Colonic mucosa (tissue), 4 donors: ENCODE results near the gene ACAD8. TPM values are rescaled to one million over a fixed set of nuclear protein-coding genes. Genes with fewer than 3 reads are reported as not detected.

ENCODE experiments used
- DNase-seq: peaks from one replicate; pipeline ENCODE4 v3.0.0-alpha.2; 2020
- H3K27ac ChIP-seq: fragments of 200-600 bp; one replicate; pipeline ENCODE4 v1.8.0; 2021
- H3K27me3 ChIP-seq: fragments of 200-600 bp; one replicate; pipeline ENCODE4 v1.8.0; 2021
- H3K36me3 ChIP-seq: fragments of 200-600 bp; one replicate; pipeline ENCODE4 v1.8.0; 2021
- H3K4me1 ChIP-seq: fragments of 200-600 bp; one replicate; pipeline ENCODE4 v1.8.0; 2021; ENCODE audit warnings: mild to moderate bottlenecking
- H3K4me3 ChIP-seq: fragments of 200-600 bp; one replicate; pipeline ENCODE4 v1.8.0; 2021
- H3K9ac ChIP-seq, 2 donors: one replicate each; pipeline ENCODE4 v1.7.0; 2013; ENCODE audit warnings: control low read depth in 2 of 2, low read depth in 2 of 2, low read length in 2 of 2
- H3K9me3 ChIP-seq: fragments of 200-600 bp; one replicate; pipeline ENCODE4 v1.8.0; 2021
- intact Hi-C: fragments of 100-400 bp; cut with DNase I; formaldehyde crosslinking; loops from one replicate; pipeline ENCODE4 v1.14.1; 2022
- total RNA-seq, 2 donors: library from RNA; stranded (reverse); fragmentation: NEBNext Ultra II Directional in 1 of 2; extraction: Animal tissue kit (Norgen Biotek cat#: 25700) in 1 of 2; gene quantifications; one replicate each; pipeline ENCODE4 v1.2.1, GENCODE V29; 2021
- TF ChIP-seq, protein P1 (sequence below): fragments of 200-600 bp; IDR thresholded peaks from one replicate; pipeline ENCODE4 v1.8.0; 2022; ENCODE audit warnings: antibody characterized with exemption, mild to moderate bottlenecking
- donor health status: healthy.
- donor health status: DM: no; HTN: no; CAD: no.
- donor health status: DM: no; HTN: no; CAD: no.

Gene ACAD8
- total RNA-seq, 2 donors from 2014 or later: 27.5 to 30.2 TPM

- no peak overlapping the region for H3K9ac ChIP-seq
- no peak overlapping the region for H3K27ac ChIP-seq
- no peak for DNase-seq
- no peaks in the 10 kb centered on the region for H3K27me3 ChIP-seq
- H3K9me3 ChIP-seq: no peaks in the 10 kb centered on the region
- TF ChIP-seq, protein P1, sequence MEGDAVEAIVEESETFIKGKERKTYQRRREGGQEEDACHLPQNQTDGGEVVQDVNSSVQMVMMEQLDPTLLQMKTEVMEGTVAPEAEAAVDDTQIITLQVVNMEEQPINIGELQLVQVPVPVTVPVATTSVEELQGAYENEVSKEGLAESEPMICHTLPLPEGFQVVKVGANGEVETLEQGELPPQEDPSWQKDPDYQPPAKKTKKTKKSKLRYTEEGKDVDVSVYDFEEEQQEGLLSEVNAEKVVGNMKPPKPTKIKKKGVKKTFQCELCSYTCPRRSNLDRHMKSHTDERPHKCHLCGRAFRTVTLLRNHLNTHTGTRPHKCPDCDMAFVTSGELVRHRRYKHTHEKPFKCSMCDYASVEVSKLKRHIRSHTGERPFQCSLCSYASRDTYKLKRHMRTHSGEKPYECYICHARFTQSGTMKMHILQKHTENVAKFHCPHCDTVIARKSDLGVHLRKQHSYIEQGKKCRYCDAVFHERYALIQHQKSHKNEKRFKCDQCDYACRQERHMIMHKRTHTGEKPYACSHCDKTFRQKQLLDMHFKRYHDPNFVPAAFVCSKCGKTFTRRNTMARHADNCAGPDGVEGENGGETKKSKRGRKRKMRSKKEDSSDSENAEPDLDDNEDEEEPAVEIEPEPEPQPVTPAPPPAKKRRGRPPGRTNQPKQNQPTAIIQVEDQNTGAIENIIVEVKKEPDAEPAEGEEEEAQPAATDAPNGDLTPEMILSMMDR: no peak
- no peak overlapping the region for H3K4me3 ChIP-seq
- no peaks in the 10 kb centered on the region for H3K4me1 ChIP-seq
- no peaks in the 10 kb centered on the region for H3K36me3 ChIP-seq
- intact Hi-C loops: no loop called here
Observed at GRCh38 chr11:134293119-134294113, 40.0 kb downstream of the ACAD8 start.

DNA sequence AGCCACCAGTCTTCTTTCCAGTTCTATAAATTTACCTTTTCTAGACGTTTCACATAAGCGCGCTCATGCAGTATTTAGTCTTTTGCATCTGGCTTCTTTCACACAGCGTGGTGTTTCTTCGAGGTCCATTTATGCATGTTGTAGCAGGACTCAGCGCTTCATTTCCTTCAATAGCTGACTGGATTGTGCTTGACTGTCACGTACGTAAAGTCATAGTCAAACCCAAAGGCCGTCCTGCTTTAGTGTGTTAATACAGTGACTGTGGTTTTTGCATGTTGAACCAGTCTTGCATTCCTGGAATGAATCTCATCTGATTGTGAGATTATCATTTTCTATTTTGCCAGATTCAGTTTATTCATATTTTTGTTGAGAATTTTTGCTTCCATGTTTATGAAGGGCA, 41.3 kb downstream of the ACAD8 start:
- no peak overlapping the region for H3K27ac ChIP-seq
- no peak overlapping the region for H3K9ac ChIP-seq
- H3K36me3 ChIP-seq: no peaks in the 10 kb centered on the region
- no peak overlapping the region for H3K4me3 ChIP-seq
- TF ChIP-seq, protein P1: no peak
- no peaks in the 10 kb centered on the region for H3K4me1 ChIP-seq
- no peaks in the 10 kb centered on the region for H3K27me3 ChIP-seq
- intact Hi-C loops: no loop called here
- no peak for DNase-seq
- H3K9me3 ChIP-seq: no peaks in the 10 kb centered on the region

- intact Hi-C loops: no loop called here
- H3K4me3 ChIP-seq: no peak overlapping the region
- H3K9me3 ChIP-seq: no peaks in the 10 kb centered on the region
- no peaks in the 10 kb centered on the region for H3K4me1 ChIP-seq
- TF ChIP-seq, protein P1: no peak
- no peaks in the 10 kb centered on the region for H3K27me3 ChIP-seq
- H3K9ac ChIP-seq: no peak overlapping the region
- H3K36me3 ChIP-seq: no peaks in the 10 kb centered on the region
- no peak overlapping the region for H3K27ac ChIP-seq
- DNase-seq: no peak
Observed at GRCh38 chr11:134312223-134312622, 58.9 kb downstream of the ACAD8 start.

DNA sequence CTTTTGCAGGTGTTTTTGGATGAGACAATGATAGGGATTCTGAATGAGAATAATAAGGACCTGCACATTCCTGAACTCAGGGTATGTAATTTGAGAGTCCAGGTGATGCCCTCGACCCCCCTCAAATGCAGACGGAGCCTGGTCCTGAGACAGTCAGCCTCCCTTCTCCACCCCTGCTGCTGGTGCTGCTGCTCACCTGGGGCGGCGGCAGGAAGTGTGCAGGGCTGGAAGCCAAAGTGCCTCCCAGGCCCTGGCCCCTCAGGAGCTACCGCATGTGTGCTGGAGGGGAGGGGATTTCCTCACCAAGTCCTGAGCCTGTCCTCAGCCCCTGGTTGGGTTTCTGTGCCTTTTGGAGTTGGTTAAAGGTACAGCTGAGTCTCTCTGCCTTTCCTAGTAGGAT, 59.4 kb downstream of the ACAD8 start:
- Histone ChIP-seq H3K9ac (no peak overlapping the region), H3K36me3 (no peaks in the 10 kb centered on the region), H3K4me1 (no peaks in the 10 kb centered on the region), H3K4me3 (no peak overlapping the region), H3K9me3 (no peaks in the 10 kb centered on the region), H3K27me3 (no peaks in the 10 kb centered on the region), H3K27ac (no peak overlapping the region)
- TF ChIP-seq, protein P1: no peak
- DNase-seq: no peak
- intact Hi-C loops: no loop called here

DNA sequence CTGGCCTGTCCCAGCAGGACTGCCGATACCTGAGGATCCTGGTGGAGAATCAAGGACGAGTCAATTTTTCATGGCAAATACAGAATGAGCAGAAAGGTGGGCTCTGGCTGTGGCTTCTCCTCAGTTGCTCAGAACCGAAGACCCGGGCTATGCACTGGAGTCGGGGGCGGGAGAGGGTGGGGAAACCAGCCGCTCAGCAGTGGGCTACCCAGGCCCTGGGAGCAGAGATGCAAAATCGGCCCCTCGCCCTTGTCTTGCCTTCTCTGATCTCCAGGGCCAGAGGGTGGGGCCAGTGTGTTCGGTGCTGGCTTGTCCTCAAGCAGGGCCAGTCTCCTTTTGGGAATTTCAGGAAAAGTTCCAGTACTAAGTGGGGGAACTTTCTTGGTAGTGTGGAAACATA, 60.0 kb downstream of the ACAD8 start:
- Histone ChIP-seq H3K36me3 (no peaks in the 10 kb centered on the region), H3K27me3 (no peaks in the 10 kb centered on the region), H3K4me1 (no peaks in the 10 kb centered on the region), H3K9ac (no peak overlapping the region), H3K27ac (no peak overlapping the region), H3K9me3 (no peaks in the 10 kb centered on the region), H3K4me3 (no peak overlapping the region)
- intact Hi-C loops: no loop called here
- DNase-seq: no peak
- TF ChIP-seq, protein P1: no peak
